ENCODE data around the gene GPR42.

DNA sequence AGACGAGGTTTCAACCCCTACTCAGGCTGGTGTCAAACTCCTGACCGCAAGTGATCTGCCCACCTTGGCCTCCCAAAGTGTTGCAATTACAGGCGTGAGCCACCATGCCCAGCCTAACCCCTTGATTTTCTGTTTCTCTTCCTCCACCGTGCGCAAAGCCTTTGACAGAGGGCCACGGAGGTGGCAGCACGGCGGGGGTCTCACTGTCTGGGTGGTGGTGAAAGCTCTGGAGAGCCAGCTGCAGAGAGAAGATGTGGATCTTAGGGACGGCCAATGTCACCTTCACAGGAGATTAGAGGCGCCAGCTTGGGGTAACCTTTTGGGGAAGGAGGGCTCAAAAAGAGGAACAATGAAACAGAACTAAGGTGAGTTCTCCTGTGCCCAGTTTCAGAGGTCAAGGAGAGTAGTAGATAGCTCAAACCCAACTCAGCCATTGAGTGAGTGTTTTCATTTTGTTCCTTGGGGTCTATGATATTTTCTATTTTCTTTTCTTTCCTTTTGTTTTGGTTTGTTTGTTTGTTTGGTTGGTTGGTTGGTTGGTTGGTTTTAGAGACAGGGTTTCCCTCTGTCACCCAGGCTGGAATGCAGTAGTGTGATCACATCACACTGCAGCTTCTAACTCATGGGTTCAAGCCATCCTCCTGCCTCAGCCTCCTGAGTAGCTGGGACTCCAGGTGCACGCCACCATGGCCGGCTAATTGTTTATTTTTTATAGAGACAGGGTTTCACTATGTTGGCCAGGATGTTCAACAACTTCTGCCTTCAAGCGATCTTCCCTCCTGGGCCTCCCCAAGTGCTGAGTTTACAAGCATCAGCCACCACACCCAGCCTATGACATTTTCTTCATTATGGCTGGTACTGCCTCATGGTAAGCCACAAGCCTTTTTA is 37.7 kb downstream of the GPR42 start:
- no peak for TF ChIP-seq EZH2 (IDR thresholded peaks at IDR 0.05; ENCODE audit: borderline replicate concordance, insufficient read depth, low read depth, low read length, poor library complexity, severe bottlenecking)
- TF ChIP-seq, protein P1, sequence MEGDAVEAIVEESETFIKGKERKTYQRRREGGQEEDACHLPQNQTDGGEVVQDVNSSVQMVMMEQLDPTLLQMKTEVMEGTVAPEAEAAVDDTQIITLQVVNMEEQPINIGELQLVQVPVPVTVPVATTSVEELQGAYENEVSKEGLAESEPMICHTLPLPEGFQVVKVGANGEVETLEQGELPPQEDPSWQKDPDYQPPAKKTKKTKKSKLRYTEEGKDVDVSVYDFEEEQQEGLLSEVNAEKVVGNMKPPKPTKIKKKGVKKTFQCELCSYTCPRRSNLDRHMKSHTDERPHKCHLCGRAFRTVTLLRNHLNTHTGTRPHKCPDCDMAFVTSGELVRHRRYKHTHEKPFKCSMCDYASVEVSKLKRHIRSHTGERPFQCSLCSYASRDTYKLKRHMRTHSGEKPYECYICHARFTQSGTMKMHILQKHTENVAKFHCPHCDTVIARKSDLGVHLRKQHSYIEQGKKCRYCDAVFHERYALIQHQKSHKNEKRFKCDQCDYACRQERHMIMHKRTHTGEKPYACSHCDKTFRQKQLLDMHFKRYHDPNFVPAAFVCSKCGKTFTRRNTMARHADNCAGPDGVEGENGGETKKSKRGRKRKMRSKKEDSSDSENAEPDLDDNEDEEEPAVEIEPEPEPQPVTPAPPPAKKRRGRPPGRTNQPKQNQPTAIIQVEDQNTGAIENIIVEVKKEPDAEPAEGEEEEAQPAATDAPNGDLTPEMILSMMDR (IDR thresholded peaks at IDR 0.05), result no peak

Measured in B cell (primary cell).